Common myeloid progenitor, CD34-positive (primary cell): ENCODE results near the gene ARID4B.

Experiments used
- CTCF ChIA-PET: fragments of 350-600 bp; sonication (Branson Sonifier 250); formaldehyde crosslinking; loops from one replicate; lab custom pipeline; 2021; ENCODE audit warnings: antibody characterized with exemption; lab: Charles Lee
- POLR2A ChIA-PET: fragments of 350-600 bp; sonication (Branson Sonifier 250); formaldehyde crosslinking; loops from one replicate; lab custom pipeline; 2021; ENCODE audit warnings: antibody characterized with exemption; lab: Charles Lee
- DNase-seq, 3 donors: peaks; one replicate each; pipeline versions ENCODE4 v3.0.0 to v3.0.0-alpha.2; 2013
- H3K27ac ChIP-seq, 2 experiments: 1 replicate in 1 of 2; 2 replicates in 1 of 2; pipeline ENCODE4 v1.7.0; 2013; ENCODE audit warnings: inconsistent platforms in 2 of 2, low read length in 2 of 2, mild to moderate bottlenecking in 2 of 2, low read depth in 1 of 2, moderate library complexity in 1 of 2; ENCODE audit not compliant: severe bottlenecking in 2 of 2, insufficient read depth in 1 of 2, poor library complexity in 1 of 2
- H3K27me3 ChIP-seq, 5 experiments: replicated peaks in 2 of 5; 1 replicate in 3 of 5; 2 replicates in 2 of 5; pipeline versions ENCODE4 v1.6.1 to v1.7.0; 2013; ENCODE audit warnings: low read length in 4 of 5, mild to moderate bottlenecking in 2 of 5, moderate library complexity in 2 of 5, inconsistent platforms in 1 of 5; ENCODE audit not compliant: insufficient read depth in 5 of 5, control insufficient read depth in 4 of 5
- H3K36me3 ChIP-seq, 4 experiments: 1 replicate in 2 of 4; 2 replicates in 2 of 4; pipeline versions ENCODE4 v1.6.1 to v1.7.0; 2013; ENCODE audit warnings: low read length in 3 of 4, control low read depth in 1 of 4, mild to moderate bottlenecking in 1 of 4; ENCODE audit not compliant: control insufficient read depth in 4 of 4, insufficient read depth in 4 of 4
- H3K4me1 ChIP-seq, 4 experiments: 1 replicate in 3 of 4; 2 replicates in 1 of 4; pipeline versions ENCODE4 v1.6.1 to v1.7.1; 2013; ENCODE audit warnings: low read length in 3 of 4, mild to moderate bottlenecking in 3 of 4, control low read depth in 1 of 4, inconsistent platforms in 1 of 4, moderate library complexity in 1 of 4; ENCODE audit not compliant: control insufficient read depth in 4 of 4, insufficient read depth in 4 of 4; ENCODE audit errors: control extremely low read depth in 1 of 4
- H3K4me3 ChIP-seq, 7 experiments: 1 replicate in 4 of 7; 2 replicates in 3 of 7; pipeline versions ENCODE4 v1.5.1 to v1.7.0; 2013; ENCODE audit warnings: mild to moderate bottlenecking in 7 of 7, low read length in 6 of 7, moderate library complexity in 6 of 7, inconsistent platforms in 2 of 7, low read depth in 2 of 7, control low read depth in 1 of 7; ENCODE audit not compliant: insufficient read depth in 4 of 7, control insufficient read depth in 1 of 7; ENCODE audit errors: extremely low read depth in 1 of 7
- H3K9me3 ChIP-seq, 5 experiments: 1 replicate in 4 of 5; 2 replicates in 1 of 5; pipeline versions ENCODE4 v1.6.1 to v1.7.1; 2013; ENCODE audit warnings: low read length in 4 of 5, mild to moderate bottlenecking in 2 of 5, inconsistent platforms in 1 of 5, low read depth in 1 of 5, moderate library complexity in 1 of 5; ENCODE audit not compliant: control insufficient read depth in 4 of 5, insufficient read depth in 2 of 5; ENCODE audit errors: control extremely low read depth in 1 of 5
- WGBS: methylation state at CpG from one replicate; pipeline ENCODE4 v1.1.5; 2013; ENCODE audit not compliant: insufficient coverage; 5-methylcytosine and 5-hydroxymethylcytosine counted together

ARID4B gene

DNA sequence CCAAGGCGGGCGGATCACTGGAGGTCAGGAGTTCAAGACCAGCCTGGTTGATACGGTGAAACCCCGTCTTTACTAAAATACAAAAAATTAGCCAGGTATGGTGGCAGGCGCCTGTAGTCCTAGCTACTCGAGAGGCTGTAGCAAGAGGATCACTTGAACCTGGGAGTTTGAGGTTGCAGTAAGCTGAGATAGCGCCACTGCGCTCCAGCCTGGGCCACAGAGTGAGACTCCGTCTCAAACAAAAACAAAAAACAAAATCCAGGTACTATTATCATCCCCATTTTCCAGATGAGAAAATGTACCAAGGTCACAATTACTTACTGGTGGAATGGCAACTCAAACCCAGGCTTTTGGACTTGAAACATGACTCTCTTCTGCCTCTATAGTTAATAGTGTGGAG is 203.9 kb downstream of the ARID4B start:
- H3K4me3 ChIP-seq = no peak overlapping the region
- DNase-seq = no peak
- ChIA-PET POLR2A (interaction anchor here (0.7 kb wide), 1 partner anchor 625 kb away, joined by 3 read pairs; no protein-coding TSS in a partner anchor), CTCF (interaction anchor here (3.6 kb wide), 1 partner anchor 19 kb away, joined by 9 read pairs; no protein-coding TSS in a partner anchor)
- H3K27me3 ChIP-seq = no peaks in the 10 kb centered on the region
- H3K4me1 ChIP-seq = peaks cover 11 to 20% (median 18%) of the 10 kb centered on the region in 4 experiments
- H3K36me3 ChIP-seq = peaks cover 9 to 51% (median 22%) of the 10 kb centered on the region in 4 experiments
- H3K27ac ChIP-seq = no peak overlapping the region
- H3K9me3 ChIP-seq = no peaks in the 10 kb centered on the region
- 100% methylated on average over 1 of the region's 9 CpGs for WGBS

DNA sequence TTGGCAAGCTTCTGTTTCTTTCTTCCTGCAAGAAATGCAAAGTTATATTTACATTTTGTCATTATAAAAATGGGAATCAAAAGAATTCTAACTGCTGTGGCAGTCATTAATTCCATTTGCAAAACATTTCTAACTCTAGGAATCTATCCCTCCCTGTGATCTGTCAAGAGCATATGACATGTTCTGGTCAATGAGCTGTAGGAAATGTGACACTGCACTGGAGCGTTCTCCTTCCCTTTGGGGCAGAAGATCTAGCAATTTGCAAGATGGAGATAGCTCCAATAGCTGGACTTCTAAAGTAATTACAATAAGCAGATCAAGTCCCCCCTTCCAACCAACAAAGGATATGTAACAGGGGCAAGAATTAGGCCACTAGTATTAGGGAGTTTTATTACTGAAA is 205.6 kb downstream of the ARID4B start:
- Histone ChIP-seq H3K9me3 (no peaks in the 10 kb centered on the region), H3K36me3 (peaks cover 18 to 69% (median 38%) of the 10 kb centered on the region in 4 experiments), H3K27me3 (no peaks in the 10 kb centered on the region), H3K4me1 (peaks cover 8 to 14% (median 11%) of the 10 kb centered on the region in 4 experiments), H3K27ac (no peak overlapping the region), H3K4me3 (no peak overlapping the region)
- CTCF ChIA-PET = interaction anchor here (0.5 to 4.0 kb wide), 6 partner anchors 10 to 595 kb away, joined by 3 to 29 read pairs (median 4); partner anchors contain the start of gene RBM34
- POLR2A ChIA-PET = interaction anchor here (0.6 to 0.7 kb wide), 3 partner anchors 12 to 33 kb away, joined by 3 to 6 read pairs (median 3); no protein-coding TSS in a partner anchor
- WGBS = no CpG with 5 or more reads among the region's 1 CpG
- no peak for DNase-seq
